Activated CD8-positive, alpha-beta memory T cell treated with anti-CD3 and anti-CD28 coated beads for 4 hours (primary cell): ENCODE measurements around the gene SH3GLB1.

ENCODE experiments used
- DNase-seq, 2 donors: peaks; one replicate each; pipeline ENCODE4 v3.0.0-alpha.2; 2020; ENCODE audit warnings: low read depth in 2 of 2

SH3GLB1 gene

DNA sequence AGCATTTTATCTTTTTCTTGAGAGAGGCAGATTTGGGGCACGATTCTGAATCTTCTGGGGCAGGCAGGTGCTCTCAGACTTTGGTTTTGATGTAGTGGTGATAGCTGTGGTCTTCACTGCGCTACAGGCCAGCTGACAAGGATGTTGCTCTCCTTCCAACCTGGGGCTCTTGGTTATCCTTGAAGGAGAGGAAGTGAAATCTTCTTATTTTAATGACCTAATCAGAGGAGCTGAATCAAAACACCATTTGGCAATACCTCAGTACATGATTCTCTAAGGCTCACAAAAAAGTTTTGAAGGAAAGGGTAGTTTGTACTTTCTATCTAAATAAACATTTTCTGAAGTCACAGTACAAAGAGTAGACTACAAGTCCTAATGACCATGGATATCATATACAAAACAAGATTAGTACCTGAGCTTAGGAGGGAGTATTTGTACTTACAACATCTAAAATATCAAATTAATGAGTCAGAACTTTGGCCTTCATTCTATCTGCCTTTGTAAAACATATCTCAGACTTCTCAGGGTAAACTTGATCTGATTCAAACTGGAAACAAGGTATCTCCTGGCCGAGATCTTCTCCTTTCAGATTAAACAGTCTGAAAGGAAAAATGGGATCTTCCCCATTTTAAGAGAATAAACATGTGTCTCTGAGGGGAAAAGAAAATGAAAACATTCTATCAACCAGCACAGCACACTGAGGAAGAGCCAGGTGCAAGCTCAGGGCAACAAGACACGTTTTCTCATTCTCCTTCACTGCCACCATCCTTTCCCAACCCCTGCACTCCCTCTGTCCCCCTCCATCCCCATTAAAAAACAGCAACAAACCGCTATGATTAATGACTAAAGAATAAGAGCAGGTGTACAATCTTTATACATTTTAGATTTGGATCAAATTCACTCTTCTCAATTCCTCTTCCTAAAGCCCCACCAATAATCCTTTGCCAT lies 69.2 kb downstream of the SH3GLB1 start:
- DNase-seq = no peak

DNA sequence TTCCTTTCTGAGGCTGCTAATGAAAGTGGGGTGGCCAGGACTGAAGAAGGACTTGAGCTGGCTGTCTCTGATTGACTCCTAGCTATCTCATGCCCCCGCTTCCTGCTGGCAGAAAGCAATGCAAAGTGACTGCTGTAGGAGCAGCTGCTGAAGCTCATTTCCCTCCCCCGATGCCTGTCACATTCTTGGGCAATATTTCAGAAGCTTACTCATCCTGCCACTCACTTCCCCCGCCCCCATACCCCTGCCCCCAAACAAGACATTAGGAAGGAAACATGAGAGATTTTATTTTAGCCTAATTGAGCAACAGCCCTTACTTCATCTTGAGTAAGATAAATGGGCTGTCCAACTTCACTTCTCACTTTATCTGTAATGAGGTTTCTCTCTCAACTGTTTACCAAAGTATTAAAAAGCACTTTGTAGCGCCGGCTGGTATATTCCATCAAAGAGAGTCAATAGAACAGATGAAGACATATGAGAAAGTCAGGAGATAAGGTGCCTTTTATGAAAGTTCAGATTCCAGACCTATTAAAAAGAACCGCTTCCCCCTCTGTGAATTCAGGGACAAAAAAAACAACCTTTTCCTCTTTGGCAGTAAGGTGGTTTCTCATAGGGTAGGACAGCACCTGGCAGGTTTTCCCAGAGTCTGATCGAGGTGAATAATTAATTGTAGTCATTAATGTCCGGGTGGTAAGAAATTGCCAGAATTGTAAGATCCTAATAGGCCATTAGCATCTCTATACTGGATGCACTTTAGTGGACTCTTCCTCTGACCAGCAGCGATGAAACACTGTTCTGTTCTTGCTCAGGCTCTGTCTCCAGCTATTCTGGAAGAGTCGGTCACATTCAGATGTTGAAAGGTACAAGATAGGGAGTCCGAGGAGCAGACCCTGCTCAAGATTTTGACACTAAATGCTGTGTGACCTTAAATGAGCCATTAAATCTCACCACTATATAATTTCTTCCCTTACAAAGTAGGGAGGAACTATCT lies 70.2 kb downstream of the SH3GLB1 start:
- peak; percentile 5 to 19 for DNase-seq

GRCh38 chr1:86775395-86775794 lies 71.0 kb downstream of the SH3GLB1 start:
- DNase-seq = no peak

- DNase-seq = no peak
Observed at GRCh38 chr1:86776108-86776507, 71.7 kb downstream of the SH3GLB1 start.

DNA sequence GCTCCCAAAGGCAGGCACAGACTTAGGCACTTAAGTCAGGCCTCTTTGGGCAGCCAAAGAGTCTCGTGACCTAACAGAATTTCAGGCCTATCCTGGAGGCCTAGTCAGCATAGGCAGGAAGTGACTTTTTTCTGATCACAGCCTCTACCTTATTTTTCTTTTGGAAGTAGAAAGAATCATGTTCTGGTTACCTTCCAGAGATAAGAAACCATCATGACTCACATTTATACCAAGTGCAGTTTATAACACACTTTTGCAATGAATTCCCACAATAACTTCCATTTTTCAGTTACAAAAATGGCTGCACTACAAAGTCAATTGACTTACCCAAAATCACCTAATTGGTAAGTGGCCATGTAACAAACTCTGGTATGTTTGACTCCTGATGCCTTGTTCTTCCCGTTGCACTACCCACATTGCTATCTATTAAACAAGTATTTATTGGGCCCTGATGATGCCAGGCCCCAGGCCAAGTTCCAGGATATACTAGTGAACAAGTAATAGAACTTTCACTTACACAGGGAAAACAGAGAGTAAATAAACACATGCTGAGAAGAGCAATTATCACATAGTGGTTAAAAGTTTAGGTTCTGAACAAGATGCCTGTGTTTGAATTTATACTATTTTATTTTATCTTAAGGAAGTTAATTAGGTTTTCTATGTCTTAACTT lies 74.3 kb downstream of the SH3GLB1 start:
- no peak for DNase-seq

DNA sequence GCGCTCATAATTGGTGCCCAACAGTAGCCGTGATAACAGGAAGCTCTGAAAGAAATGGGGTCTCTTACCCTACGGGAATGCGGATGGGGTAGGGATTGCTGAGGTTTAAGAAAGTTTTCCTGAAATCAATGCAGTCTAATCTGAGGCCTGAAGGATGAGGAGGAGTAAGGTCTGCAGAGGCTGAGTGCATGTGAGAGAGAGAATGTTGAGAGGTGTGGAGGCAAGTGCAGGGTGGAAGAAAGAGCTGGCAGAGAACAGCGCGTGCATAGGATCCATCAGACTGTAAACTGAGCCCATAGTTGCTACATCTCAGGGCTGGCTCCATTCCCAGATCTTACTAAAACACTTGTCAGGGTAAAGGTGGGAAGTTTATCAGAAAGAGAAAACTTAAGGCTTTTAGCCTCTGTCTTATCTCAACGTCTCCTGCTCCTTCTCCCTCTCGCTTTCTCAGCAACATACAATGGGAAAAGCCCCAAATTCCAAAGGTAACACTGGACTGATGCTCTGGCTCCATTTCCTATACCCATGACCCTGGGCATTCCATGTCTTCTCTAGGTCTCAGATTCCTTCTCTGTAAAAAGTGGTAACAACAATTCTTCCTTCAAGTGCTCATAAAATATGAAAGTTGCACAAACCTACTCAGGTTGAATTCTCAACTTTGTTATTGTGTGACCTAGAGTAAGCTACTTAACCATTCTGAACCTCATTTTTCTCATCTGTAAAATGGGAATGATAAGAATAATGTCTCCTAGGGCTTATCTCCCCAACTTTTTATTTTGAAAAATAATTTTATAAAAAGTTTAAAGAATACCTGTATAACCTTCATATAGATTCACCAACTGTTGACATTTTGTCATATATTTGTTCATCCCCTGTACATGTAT lies 75.2 kb downstream of the SH3GLB1 start:
- DNase-seq = no peak

DNA sequence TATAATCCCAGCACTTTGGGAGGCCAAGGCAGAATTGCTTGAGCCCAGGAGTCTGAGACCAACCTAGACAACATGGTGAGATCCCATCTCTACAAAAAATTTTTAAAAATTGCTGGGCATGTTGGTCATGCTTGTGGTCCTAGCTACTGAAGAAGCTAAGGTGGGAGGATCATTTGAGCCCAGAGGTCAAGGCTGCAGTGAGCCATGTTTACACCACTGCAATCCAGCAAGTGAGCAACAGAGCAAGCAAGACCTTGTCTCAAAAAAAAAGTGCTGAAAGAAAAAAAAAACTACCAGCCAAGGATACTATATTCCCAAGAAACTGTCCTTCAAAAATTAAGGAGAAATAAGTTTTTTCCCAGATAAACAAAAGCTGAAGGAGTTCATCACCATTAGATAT lies 78.1 kb downstream of the SH3GLB1 start:
- DNase-seq = no peak

DNA sequence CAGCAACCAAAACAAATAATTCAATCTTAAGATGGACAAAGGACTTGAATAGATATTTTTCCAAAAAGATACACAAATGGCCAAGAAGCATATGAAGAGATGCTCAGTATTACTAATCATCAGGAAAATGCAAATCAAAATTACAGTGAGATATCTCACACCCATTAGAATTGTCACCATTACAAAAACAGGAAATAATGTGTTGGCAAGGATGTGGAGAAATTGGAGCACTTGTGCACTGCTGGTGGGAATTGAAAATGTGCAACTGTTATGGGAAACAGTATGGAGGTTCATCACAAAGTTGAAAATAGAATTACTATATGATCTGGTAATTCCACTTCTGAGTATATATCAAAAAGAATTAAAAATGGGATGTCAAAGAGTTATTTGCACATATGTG lies 83.2 kb downstream of the SH3GLB1 start:
- no peak for DNase-seq

DNA sequence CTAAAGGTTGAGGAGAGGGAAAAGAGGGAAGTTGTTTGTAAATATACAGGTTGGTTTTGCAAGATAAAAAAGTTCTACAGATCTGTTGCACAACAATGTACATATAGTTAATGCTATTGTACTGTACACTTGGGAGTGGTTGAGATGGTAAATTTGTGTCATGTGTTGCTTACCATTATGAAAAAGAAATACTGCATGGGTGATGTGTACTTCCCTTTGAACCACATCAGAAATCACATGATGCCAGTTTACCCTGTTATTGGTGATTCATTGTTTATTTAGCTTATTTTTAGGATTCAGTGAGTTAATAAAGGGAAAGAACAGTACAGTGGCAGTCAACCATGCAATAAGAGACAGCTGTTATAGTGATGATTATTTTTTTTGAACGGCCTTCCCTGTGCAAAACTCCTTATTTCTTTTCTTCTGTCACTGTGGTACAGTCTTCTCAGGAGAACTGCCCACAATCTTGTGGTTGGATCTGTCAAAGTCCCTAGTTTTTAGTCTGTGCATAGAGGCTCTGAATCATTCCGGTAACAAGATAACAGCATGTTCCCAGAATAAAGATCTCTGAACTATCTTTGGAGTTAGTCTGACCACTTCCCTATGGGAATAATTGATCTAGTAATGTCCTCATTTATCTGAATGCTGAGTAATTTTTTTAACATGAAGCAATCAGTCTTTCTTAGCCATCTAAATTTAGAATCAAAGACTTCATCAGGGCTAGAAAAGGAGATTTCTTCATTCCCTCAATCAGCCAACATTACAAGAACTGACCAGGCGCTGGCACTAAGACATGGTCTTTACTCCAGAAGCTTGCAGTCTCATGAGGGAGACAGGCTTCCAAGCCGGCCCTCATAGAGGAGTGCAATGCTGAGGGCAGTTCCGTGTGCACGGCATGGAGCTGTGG lies 84.2 kb downstream of the SH3GLB1 start:
- DNase-seq = no peak

DNA sequence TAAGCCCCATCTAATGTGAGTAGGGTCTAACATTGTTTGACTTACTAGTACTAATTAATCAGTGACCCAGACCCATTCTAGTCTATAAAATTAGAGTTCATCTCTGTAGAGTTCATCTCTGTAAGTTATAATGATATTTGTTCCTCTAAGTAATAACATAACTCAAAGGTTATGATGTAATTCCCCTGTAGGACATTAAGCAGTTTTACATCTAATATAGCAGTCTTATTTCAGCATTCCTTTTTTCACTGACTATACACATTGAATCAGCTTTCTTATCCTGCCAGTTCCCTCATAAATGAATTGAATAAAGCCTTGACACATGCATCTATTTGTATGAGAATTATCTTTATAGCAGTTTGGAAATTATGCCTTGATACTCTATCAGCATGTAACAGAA lies 90.9 kb downstream of the SH3GLB1 start:
- no peak for DNase-seq
